Bronchial epithelial cell (primary cell): Measurements from ENCODE around the gene OPCML. TPM values are rescaled to one million over a fixed set of nuclear protein-coding genes. Genes with fewer than 3 reads are reported as not detected.

Experiments
- DNase-seq: peaks from one replicate; pipeline ENCODE4 v3.0.0-alpha.2; 2010; ENCODE audit warnings: low read depth
- FAIRE-seq: peaks from 2 replicates; lab custom pipeline; 2011; peaks lifted over from hg19 to GRCh38; lab: Jason Lieb, UNC
- H3K27me3 ChIP-seq: 2 replicates; pipeline ENCODE4 v1.5.1; 2011; ENCODE audit warnings: low read length; ENCODE audit not compliant: control insufficient read depth, insufficient read depth
- H3K36me3 ChIP-seq: 2 replicates; pipeline ENCODE4 v1.5.1; 2011; ENCODE audit warnings: low read length; ENCODE audit not compliant: control insufficient read depth, insufficient read depth
- H3K4me3 ChIP-seq: 2 replicates; pipeline ENCODE4 v1.5.1; 2011; ENCODE audit warnings: mild to moderate bottlenecking, low read depth, low read length, control low read depth
- total RNA-seq: library from RNA; depleted of rRNA; stranded (reverse); fragments of >200 nt; gene quantifications from 2 replicates; pipeline ENCODE4 v1.2.1, GENCODE V29; 2014
- TF ChIP-seq, protein P1 (sequence below): IDR thresholded peaks from 2 replicates; pipeline ENCODE4 v1.5.1; 2011; ENCODE audit warnings: mild to moderate bottlenecking, moderate library complexity, low read length, control low read depth, inconsistent platforms; ENCODE audit not compliant: insufficient read depth, severe bottlenecking

OPCML gene
- not detected in 2 replicates for total RNA-seq

DNA sequence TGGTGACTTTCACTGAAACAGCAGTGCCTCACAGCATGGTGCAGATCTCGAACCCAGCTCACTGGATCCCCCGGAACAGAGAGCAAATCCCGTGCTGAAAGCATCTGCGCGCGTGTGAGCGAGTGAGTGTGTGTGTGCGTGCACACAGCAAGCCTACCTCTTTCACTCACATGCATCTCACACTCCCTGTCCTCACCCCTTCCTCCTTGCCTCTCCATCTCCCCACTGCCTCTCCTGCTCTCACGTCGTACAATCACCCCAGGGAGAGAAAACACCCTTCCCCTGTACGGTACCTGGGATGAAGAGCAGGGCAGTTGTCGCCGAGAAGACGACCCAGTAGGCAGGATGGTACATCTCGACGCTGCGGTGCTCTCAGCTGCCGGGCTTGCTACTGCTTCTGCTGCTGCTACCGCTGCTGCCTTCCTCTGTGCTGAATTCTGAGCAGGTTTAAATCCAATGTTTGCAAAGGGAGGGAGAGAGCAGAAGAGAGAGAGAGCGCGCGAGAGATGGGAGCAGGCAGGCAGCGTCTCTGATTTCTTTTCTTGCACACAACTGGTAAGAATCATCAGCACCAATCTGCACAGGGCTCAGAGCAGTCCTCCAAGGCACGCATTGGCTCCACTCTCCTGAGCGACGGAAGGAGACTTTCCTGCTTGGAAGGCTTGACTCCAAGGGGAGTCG is at the start of gene OPCML:
TSS of gene OPCML (minus strand) at position 531 of the 681 bp plus-strand sequence.
- H3K36me3 ChIP-seq = no peaks in the 10 kb centered on the region
- no peaks in the 10 kb centered on the region for H3K27me3 ChIP-seq
- FAIRE-seq (no peak), DNase-seq (no peak)
- no peak within 1 kb of the TSS for H3K4me3 ChIP-seq
- TF ChIP-seq, protein P1, sequence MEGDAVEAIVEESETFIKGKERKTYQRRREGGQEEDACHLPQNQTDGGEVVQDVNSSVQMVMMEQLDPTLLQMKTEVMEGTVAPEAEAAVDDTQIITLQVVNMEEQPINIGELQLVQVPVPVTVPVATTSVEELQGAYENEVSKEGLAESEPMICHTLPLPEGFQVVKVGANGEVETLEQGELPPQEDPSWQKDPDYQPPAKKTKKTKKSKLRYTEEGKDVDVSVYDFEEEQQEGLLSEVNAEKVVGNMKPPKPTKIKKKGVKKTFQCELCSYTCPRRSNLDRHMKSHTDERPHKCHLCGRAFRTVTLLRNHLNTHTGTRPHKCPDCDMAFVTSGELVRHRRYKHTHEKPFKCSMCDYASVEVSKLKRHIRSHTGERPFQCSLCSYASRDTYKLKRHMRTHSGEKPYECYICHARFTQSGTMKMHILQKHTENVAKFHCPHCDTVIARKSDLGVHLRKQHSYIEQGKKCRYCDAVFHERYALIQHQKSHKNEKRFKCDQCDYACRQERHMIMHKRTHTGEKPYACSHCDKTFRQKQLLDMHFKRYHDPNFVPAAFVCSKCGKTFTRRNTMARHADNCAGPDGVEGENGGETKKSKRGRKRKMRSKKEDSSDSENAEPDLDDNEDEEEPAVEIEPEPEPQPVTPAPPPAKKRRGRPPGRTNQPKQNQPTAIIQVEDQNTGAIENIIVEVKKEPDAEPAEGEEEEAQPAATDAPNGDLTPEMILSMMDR = no peak

- no peak overlapping the region for H3K4me3 ChIP-seq
- DNase-seq (no peak), FAIRE-seq (no peak)
- no peaks in the 10 kb centered on the region for H3K36me3 ChIP-seq
- H3K27me3 ChIP-seq = no peaks in the 10 kb centered on the region
- TF ChIP-seq, protein P1 = no peak
These were observed 48.8 kb upstream of the OPCML start for GRCh38 chr11:133581091-133581490.

DNA sequence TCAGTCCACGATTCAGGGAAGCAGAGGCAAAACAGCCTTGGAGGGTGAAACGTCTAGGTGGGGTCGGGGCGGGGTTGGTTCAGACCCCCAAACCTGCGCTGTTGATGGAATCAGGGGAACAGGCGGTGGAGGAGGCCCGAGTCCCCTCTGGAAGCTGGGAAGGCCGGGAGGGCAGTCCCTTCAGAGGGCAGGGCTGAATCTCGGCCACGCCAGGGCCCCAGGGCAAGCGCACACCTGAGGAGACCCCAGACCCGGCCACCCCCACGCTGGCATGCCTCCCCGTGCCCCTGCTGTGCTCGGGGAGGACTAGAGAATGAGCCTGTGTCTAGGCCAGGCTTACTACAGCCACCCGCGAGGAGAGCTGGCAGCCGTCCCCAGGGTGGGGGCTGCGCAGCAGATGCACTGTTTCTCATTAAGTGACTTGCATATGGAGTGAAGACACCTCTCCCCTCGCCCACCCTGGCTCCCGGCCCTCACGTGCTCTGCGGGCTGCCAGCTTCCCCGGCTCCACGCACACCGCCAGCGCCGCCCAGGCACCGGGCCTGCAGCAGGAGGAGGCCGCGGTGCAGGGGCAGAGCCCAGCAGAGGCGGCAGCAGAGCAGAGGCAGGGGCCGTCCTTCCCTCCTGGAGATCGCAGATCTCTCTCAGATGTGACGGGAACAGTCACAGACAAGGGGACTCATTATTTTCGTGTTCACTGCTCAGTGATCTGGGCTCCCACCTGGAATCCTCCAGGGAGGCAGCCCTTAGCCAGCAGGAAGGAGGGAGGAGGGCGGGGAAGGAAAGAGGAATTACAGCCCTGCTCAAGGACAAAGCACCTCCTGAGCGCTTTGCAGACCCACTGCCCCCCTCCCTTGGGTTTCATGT is 47.1 kb upstream of the OPCML start:
- no peak for DNase-seq
- no peaks in the 10 kb centered on the region for H3K27me3 ChIP-seq
- FAIRE-seq = no peak
- H3K4me3 ChIP-seq = no peak overlapping the region
- H3K36me3 ChIP-seq = no peaks in the 10 kb centered on the region
- TF ChIP-seq, protein P1 = no peak

- TF ChIP-seq, protein P1 = no peak
- FAIRE-seq (no peak), DNase-seq (no peak)
- Histone ChIP-seq H3K27me3 (no peaks in the 10 kb centered on the region), H3K36me3 (no peaks in the 10 kb centered on the region), H3K4me3 (no peak overlapping the region)
These were observed 45.1 kb upstream of the OPCML start for GRCh38 chr11:133577403-133577802.

GRCh38 chr11:133576351-133576750 is 44.0 kb upstream of the OPCML start:
- TF ChIP-seq, protein P1 = no peak
- DNase-seq (no peak), FAIRE-seq (no peak)
- Histone ChIP-seq H3K4me3 (no peak overlapping the region), H3K36me3 (no peaks in the 10 kb centered on the region), H3K27me3 (no peaks in the 10 kb centered on the region)
